Adrenal gland (tissue), 5 donors: ENCODE results near the gene GAS2L2.

Source experiments
- CTCF ChIP-seq, 6 experiments: fragments of 450-650 bp in 4 of 6; fragments of 200-600 bp in 2 of 6; sonication (generic) in 1 of 6; IDR thresholded peaks; 1 replicate in 5 of 6; 2 replicates in 1 of 6; pipeline versions ENCODE4 v1.5.1 to v1.8.0; 2016 to 2021; ENCODE audit warnings: antibody characterized with exemption in 6 of 6, mild to moderate bottlenecking in 2 of 6, moderate library complexity in 1 of 6
- POLR2A ChIP-seq, 2 donors: fragments of 450-650 bp; IDR thresholded peaks; one replicate each; pipeline ENCODE4 v1.6.1; 2017; ENCODE audit warnings: antibody characterized with exemption in 2 of 2, mild to moderate bottlenecking in 2 of 2, moderate library complexity in 1 of 2
- donor health status: DM: no; HTN: no; CAD: no.

- TF ChIP-seq CTCF (IDR thresholded peaks at IDR 0.05) (no peak), POLR2A (IDR thresholded peaks at IDR 0.05) (no peak)
Measured at GRCh38 chr17:35725802-35726126, 27.3 kb downstream of the GAS2L2 start.
